Neural cell (in vitro differentiated cells): ENCODE measurements around the gene HRH1. TPM values are rescaled to one million over a fixed set of nuclear protein-coding genes. Genes with fewer than 3 reads are reported as not detected.
"Not testable (repeated sequence)": the region's sequence is repeated elsewhere in the genome, so short reads cannot be mapped to it uniquely, and the experiment has no call there.

ENCODE experiments used
- H2AFZ ChIP-seq: fragments of 200-600, 300-800 bp; sonication (generic), shearing (Covaris generic); 2 replicates; pipeline ENCODE4 v1.6.0; 2014; ENCODE audit warnings: low read depth, mild to moderate bottlenecking, antibody characterized with exemption, low read length, moderate library complexity
- H3F3A ChIP-seq: fragments of 200-600 bp; shearing (Covaris generic); 2 replicates; pipeline ENCODE4 v1.6.1; 2016; ENCODE audit warnings: mild to moderate bottlenecking, moderate library complexity, mixed read lengths, antibody characterized with exemption, low read length; ENCODE audit not compliant: insufficient read depth, poor library complexity, severe bottlenecking
- H3K27ac ChIP-seq: fragments of 200-600, 300-800 bp; sonication (generic), shearing (Covaris generic); 2 replicates; pipeline ENCODE4 v1.5.1; 2014; ENCODE audit warnings: mild to moderate bottlenecking, low read length, moderate library complexity
- H3K27me3 ChIP-seq: fragments of 300-800, 200-600 bp; sonication (generic), shearing (Covaris generic); 2 replicates; pipeline ENCODE4 v1.6.0; 2014; ENCODE audit warnings: mild to moderate bottlenecking, low read depth, low read length, moderate library complexity; ENCODE audit not compliant: insufficient read depth
- H3K36me3 ChIP-seq: fragments of 300-800, 200-600 bp; sonication (generic), shearing (Covaris generic); 2 replicates; pipeline ENCODE4 v1.5.1; 2014; ENCODE audit warnings: mild to moderate bottlenecking, antibody characterized with exemption, low read length, moderate library complexity; ENCODE audit not compliant: insufficient read depth
- H3K4me2 ChIP-seq: fragments of 300-800, 200-600 bp; sonication (generic), shearing (Covaris generic); 2 replicates; pipeline ENCODE4 v1.6.0; 2014; ENCODE audit warnings: mild to moderate bottlenecking, low read length
- H3K4me3 ChIP-seq: fragments of 300-800, 200-600 bp; sonication (generic), shearing (Covaris generic); 2 replicates; pipeline ENCODE4 v1.5.1; 2014; ENCODE audit warnings: mild to moderate bottlenecking, low read length, moderate library complexity
- H3K79me2 ChIP-seq: fragments of 200-600 bp; shearing (Covaris generic); replicated peaks from 2 replicates; pipeline ENCODE4 v1.6.0; 2014; ENCODE audit warnings: mild to moderate bottlenecking, low read length, moderate library complexity; ENCODE audit not compliant: insufficient read depth
- H3K9ac ChIP-seq: fragments of 300-800, 200-600 bp; sonication (generic), shearing (Covaris generic); 2 replicates; pipeline ENCODE4 v1.6.1; 2016; ENCODE audit warnings: mild to moderate bottlenecking, low read length, mixed read lengths
- H3K9me2 ChIP-seq: fragments of 200-600 bp; shearing (Covaris generic); 2 replicates; pipeline ENCODE4 v1.6.1; 2016; ENCODE audit warnings: mild to moderate bottlenecking, low read length, mixed read lengths; ENCODE audit not compliant: insufficient read depth
- H3K9me3 ChIP-seq: fragments of 200-600, 300-800 bp; sonication (generic), shearing (Covaris generic); 2 replicates; pipeline ENCODE4 v1.6.1; 2016; ENCODE audit warnings: mild to moderate bottlenecking, mixed run types, low read length, moderate library complexity, mixed read lengths
- H4K20me1 ChIP-seq: fragments of 200-600 bp; shearing (Covaris generic); 2 replicates; pipeline ENCODE4 v1.6.1; 2016; ENCODE audit warnings: mild to moderate bottlenecking, mixed run types; ENCODE audit not compliant: insufficient read depth
- EP300 ChIP-seq: fragments of 450-650 bp; conservative IDR thresholded peaks from 2 replicates; pipeline ENCODE4 v1.6.1; 2014; ENCODE audit warnings: antibody characterized with exemption, mild to moderate bottlenecking, moderate library complexity; ENCODE audit not compliant: poor library complexity, severe bottlenecking
- EZH2 ChIP-seq: fragments of 200-600, 300-800 bp; shearing (Covaris generic), sonication (generic); IDR thresholded peaks from 2 replicates; pipeline ENCODE4 v1.6.1; 2014; ENCODE audit warnings: antibody characterized with exemption, low read length, borderline replicate concordance, mild to moderate bottlenecking; ENCODE audit not compliant: insufficient read depth, poor library complexity, severe bottlenecking
- MXI1 ChIP-seq: fragments of 450-650 bp; conservative IDR thresholded peaks from 2 replicates; pipeline ENCODE4 v1.6.1; 2014; ENCODE audit warnings: antibody characterized with exemption, mild to moderate bottlenecking; ENCODE audit not compliant: poor library complexity, severe bottlenecking
- POLR2AphosphoS5 ChIP-seq: IDR thresholded peaks from 2 replicates; pipeline ENCODE4 v1.6.1; 2012
- RAD21 ChIP-seq: fragments of 450-650 bp; conservative IDR thresholded peaks from 2 replicates; pipeline ENCODE4 v1.6.1; 2014; ENCODE audit warnings: antibody characterized with exemption, mild to moderate bottlenecking, moderate library complexity
- REST ChIP-seq: IDR thresholded peaks from 2 replicates; pipeline ENCODE4 v1.6.1; 2012; ENCODE audit warnings: borderline replicate concordance
- SMC3 ChIP-seq: fragments of 450-650 bp; conservative IDR thresholded peaks from 2 replicates; pipeline ENCODE4 v1.6.1; 2014; ENCODE audit warnings: antibody characterized with exemption, mild to moderate bottlenecking, moderate library complexity; ENCODE audit not compliant: poor library complexity
- TAF1 ChIP-seq: IDR thresholded peaks from 2 replicates; pipeline ENCODE4 v1.6.1; 2012; ENCODE audit warnings: low read depth
- polyA plus RNA-seq: library from polyadenylated mRNA; depleted of rRNA; stranded (reverse); fragments of >200 nt; gene quantifications from 2 replicates; pipeline ENCODE4 v1.2.3, GENCODE V29; 2014
- TF ChIP-seq, protein P1 (sequence below): fragments of 450-650 bp; IDR thresholded peaks from 2 replicates; pipeline ENCODE4 v1.5.1; 2014; ENCODE audit warnings: antibody characterized with exemption, mild to moderate bottlenecking, moderate library complexity; ENCODE audit not compliant: poor library complexity, severe bottlenecking

HRH1 gene
- polyA plus RNA-seq, 1 donor from 2014 or later = 0.06 TPM

DNA sequence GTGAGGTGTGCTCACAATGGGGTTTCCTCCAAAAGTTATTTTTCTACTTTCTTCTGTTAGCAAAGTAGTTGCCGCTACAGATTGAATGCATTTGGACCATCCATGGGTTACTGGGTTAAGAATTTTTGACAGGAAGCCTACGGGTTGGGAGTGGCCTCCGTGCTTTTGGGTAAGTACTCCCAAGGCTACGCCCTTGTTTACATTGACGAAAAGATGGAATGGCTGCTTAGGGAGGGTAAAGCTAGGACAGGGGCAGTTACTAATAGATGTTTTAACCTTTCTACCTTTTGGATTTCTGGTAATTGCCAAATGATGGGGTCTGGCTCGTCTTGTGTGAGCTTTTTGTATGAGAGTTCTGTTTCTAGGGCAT, 97.5 kb downstream of the HRH1 start:
- Histone ChIP-seq H3K9ac (no peak overlapping the region), H3K9me3 (no peaks in the 10 kb centered on the region), H2AFZ (no peak overlapping the region), H3K4me2 (no peak overlapping the region), H3K27ac (no peak overlapping the region), H3K4me3 (no peak overlapping the region), H4K20me1 (no peaks in the 10 kb centered on the region), H3K36me3 (no peaks in the 10 kb centered on the region), H3K79me2 (no peaks in the 10 kb centered on the region), H3K27me3 (no peaks in the 10 kb centered on the region), H3F3A (no peaks in the 10 kb centered on the region), H3K9me2 (no peaks in the 10 kb centered on the region)
- TF ChIP-seq EP300 (no peak), POLR2AphosphoS5 (no peak), EZH2 (no peak), TAF1 (no peak), SMC3 (no peak), REST (no peak), MXI1 (no peak), RAD21 (no peak)
- TF ChIP-seq, protein P1, sequence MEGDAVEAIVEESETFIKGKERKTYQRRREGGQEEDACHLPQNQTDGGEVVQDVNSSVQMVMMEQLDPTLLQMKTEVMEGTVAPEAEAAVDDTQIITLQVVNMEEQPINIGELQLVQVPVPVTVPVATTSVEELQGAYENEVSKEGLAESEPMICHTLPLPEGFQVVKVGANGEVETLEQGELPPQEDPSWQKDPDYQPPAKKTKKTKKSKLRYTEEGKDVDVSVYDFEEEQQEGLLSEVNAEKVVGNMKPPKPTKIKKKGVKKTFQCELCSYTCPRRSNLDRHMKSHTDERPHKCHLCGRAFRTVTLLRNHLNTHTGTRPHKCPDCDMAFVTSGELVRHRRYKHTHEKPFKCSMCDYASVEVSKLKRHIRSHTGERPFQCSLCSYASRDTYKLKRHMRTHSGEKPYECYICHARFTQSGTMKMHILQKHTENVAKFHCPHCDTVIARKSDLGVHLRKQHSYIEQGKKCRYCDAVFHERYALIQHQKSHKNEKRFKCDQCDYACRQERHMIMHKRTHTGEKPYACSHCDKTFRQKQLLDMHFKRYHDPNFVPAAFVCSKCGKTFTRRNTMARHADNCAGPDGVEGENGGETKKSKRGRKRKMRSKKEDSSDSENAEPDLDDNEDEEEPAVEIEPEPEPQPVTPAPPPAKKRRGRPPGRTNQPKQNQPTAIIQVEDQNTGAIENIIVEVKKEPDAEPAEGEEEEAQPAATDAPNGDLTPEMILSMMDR = no peak

GRCh38 chr3:11254876-11255275, 100.6 kb downstream of the HRH1 start:
- Histone ChIP-seq H3K27me3 (no peaks in the 10 kb centered on the region), H3K27ac (no peak overlapping the region), H3K9me2 (no peaks in the 10 kb centered on the region), H3K36me3 (no peaks in the 10 kb centered on the region), H2AFZ (no peak overlapping the region), H3K9ac (no peak overlapping the region), H3F3A (no peaks in the 10 kb centered on the region), H3K79me2 (no peaks in the 10 kb centered on the region), H3K4me2 (no peak overlapping the region), H3K9me3 (no peaks in the 10 kb centered on the region), H4K20me1 (no peaks in the 10 kb centered on the region), H3K4me3 (no peak overlapping the region)
- no peak for TF ChIP-seq TAF1
- no peak for TF ChIP-seq MXI1
- TF ChIP-seq, protein P1 = no peak
- no peak for TF ChIP-seq EP300
- no peak for TF ChIP-seq POLR2AphosphoS5
- no peak for TF ChIP-seq REST
- no peak for TF ChIP-seq SMC3
- no peak for TF ChIP-seq EZH2
- TF ChIP-seq RAD21 = no peak

- H3F3A ChIP-seq, H3K79me2 ChIP-seq, H3K4me2 ChIP-seq, H4K20me1 ChIP-seq, H3K9me2 ChIP-seq, H3K9me3 ChIP-seq, H3K4me3 ChIP-seq, H3K36me3 ChIP-seq, H3K27ac ChIP-seq, H3K9ac ChIP-seq, H3K27me3 ChIP-seq, H2AFZ ChIP-seq: not testable (repeated sequence)
Observed at GRCh38 chr3:11255537-11255936, 101.2 kb downstream of the HRH1 start.
